Measurements from ENCODE around the gene APAF1. TPM values are rescaled to one million over a fixed set of nuclear protein-coding genes. Genes with fewer than 3 reads are reported as not detected.

APAF1 gene
- total and polyA plus RNA-seq, 8 donors = 21.1 to 54.4 (median 41.9) TPM

DNA sequence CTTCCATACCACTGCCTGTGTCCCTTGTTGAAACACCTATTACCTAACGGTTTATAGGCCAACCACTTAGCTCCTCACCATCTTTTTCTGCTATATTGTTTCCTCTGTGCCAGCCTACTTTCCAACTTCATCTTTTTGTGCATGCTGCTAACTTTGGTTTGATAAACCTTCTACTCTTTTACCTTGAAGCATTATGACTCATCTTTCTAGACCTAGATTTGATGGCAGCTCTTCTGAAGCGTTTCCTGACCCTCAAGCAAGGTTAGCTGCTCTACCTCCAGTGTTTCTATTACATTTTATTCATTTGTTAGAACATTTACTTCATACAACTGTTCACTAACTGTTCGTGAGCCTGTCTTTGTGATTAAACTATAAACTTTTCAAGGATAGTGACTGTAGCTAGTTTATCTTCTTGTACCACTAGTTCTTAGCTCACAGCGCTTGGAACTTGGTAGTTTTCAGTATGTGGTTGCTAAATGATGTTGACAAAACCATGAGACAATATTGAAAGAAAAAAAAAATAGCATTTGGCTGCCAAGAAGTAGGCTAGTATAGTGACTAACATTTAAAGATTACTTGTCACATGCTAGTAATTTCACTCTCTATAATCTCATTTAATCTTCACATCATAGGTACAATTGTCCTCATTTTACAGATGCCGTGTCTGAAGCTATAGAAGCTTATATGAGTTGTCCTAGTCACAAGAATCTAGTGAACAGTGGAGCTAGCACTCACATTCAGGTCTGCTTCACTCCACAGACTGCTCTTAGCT is 79.5 kb downstream of the APAF1 start:
- Histone ChIP-seq H3K36me3 (peaks cover 0 to 93% of the 10 kb centered on the region in 2 donors), H3K4me1 (no peaks in the 10 kb centered on the region), H3K27ac (no peak overlapping the region), H3K27me3 (no peaks in the 10 kb centered on the region), H3K4me3 (no peak overlapping the region), H3K9me3 (no peaks in the 10 kb centered on the region)
- DNase-seq (no peak), ATAC-seq (no peak)
- intact Hi-C loops (cut with DNase I) = no loop called here
- TF ChIP-seq, protein P1, sequence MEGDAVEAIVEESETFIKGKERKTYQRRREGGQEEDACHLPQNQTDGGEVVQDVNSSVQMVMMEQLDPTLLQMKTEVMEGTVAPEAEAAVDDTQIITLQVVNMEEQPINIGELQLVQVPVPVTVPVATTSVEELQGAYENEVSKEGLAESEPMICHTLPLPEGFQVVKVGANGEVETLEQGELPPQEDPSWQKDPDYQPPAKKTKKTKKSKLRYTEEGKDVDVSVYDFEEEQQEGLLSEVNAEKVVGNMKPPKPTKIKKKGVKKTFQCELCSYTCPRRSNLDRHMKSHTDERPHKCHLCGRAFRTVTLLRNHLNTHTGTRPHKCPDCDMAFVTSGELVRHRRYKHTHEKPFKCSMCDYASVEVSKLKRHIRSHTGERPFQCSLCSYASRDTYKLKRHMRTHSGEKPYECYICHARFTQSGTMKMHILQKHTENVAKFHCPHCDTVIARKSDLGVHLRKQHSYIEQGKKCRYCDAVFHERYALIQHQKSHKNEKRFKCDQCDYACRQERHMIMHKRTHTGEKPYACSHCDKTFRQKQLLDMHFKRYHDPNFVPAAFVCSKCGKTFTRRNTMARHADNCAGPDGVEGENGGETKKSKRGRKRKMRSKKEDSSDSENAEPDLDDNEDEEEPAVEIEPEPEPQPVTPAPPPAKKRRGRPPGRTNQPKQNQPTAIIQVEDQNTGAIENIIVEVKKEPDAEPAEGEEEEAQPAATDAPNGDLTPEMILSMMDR (IDR thresholded peaks at IDR 0.05) = no peak

DNA sequence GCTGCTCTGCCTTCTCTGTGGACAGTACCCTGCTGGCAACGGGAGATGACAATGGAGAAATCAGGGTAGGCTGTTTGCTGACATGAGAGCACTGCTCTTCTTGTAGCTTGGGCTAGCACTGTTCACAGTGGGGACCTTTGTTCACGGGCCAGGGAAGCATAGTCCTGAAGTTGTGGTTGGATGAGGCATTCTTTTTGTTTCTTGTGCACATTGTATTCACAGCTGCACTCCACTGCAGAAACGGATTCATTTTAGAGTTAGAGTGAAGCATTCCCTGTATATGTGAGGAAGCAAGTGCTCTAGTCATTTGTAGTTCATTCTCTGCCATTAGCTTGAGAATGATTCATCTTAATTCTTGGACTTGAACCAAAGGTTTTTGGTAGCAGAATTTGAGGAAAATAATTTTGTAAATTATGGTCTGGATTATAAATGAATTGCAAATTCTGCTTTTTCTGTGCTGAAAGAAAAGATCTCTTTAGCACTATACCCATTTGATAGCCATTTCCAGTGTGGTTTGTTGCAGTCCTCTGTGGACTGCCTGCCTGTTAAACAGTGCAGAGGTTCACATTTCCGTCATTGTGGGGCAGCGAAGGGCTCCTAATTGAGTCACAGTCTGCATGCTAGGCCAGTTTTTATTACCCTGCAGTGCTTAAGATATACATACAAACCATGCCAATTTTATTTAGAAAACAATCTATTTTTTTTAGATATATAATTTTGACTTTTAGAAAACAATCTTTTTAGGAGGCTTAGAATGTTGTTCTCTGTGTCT is 80.6 kb downstream of the APAF1 start:
- intact Hi-C loops (cut with DNase I) = no loop called here
- TF ChIP-seq, protein P1 (IDR thresholded peaks at IDR 0.05) = peak in 1 of 2 donors; percentile 53
- H3K9me3 ChIP-seq = no peaks in the 10 kb centered on the region
- ATAC-seq = peak; percentile 89
- H3K36me3 ChIP-seq = peaks cover 0 to 95% of the 10 kb centered on the region in 2 donors
- peak in 2 of 4 donors; percentile 59 to 70 for DNase-seq
- H3K4me3 ChIP-seq = no peak overlapping the region
- H3K27me3 ChIP-seq = no peaks in the 10 kb centered on the region
- no peaks in the 10 kb centered on the region for H3K4me1 ChIP-seq
- no peak overlapping the region for H3K27ac ChIP-seq

DNA sequence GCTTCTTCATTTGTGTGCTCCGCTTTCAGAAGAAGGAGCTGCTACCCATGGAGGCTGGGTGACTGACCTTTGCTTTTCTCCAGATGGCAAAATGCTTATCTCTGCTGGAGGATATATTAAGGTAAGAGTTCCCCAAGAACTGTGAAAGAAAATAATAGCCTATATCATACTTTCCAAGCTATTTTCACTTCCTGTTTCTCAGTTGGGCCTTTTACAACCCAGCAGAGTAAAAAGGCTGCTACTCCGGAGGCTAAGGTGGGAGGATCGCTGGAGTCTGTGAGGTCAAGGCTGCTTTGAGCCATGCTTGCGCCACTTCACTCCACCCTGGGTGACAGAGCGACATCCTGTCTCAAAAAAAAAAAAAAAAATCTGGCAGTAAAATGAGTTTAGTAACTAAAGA is 82.1 kb downstream of the APAF1 start:
- H3K36me3 ChIP-seq = peaks cover 0 to 96% of the 10 kb centered on the region in 2 donors
- no peak for DNase-seq
- TF ChIP-seq, protein P1 (IDR thresholded peaks at IDR 0.05) = no peak
- intact Hi-C loops (cut with DNase I) = no loop called here
- H3K4me1 ChIP-seq = no peaks in the 10 kb centered on the region
- no peak for ATAC-seq
- no peaks in the 10 kb centered on the region for H3K9me3 ChIP-seq
- no peak overlapping the region for H3K4me3 ChIP-seq
- H3K27me3 ChIP-seq = no peaks in the 10 kb centered on the region
- no peak overlapping the region for H3K27ac ChIP-seq

DNA sequence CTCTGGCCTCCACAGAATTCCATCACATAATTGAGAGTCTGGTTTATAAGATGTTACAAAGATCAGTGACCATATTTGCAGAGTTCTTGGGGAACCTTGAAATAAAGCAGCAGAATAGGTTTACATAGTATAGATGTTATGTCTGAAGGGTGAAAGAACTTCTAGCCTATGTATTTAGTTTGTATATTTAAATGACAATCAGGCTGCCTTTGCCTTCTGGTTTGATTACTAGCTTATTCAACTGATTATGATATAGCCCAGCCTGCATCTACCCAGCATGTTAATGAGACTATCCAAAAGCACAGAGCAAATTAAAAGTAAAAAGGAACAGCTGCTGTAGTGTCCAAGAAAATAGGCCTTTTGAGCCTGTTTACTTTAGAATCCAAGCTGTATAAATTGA is 85.3 kb downstream of the APAF1 start:
- DNase-seq = peak in 2 of 4 donors; percentile 57 to 66
- no peak overlapping the region for H3K4me3 ChIP-seq
- intact Hi-C loops (cut with DNase I) = no loop called here
- ATAC-seq = no peak
- H3K9me3 ChIP-seq = no peaks in the 10 kb centered on the region
- no peaks in the 10 kb centered on the region for H3K4me1 ChIP-seq
- H3K27ac ChIP-seq = no peak overlapping the region
- H3K27me3 ChIP-seq = no peaks in the 10 kb centered on the region
- TF ChIP-seq, protein P1 (IDR thresholded peaks at IDR 0.05) = no peak
- peaks cover 0 to 95% of the 10 kb centered on the region in 2 donors for H3K36me3 ChIP-seq
